Hematopoietic multipotent progenitor cell treated with erythropoietin and hydrocortisone succinate and interleukin-3 and kit ligand, for 6 days (in vitro differentiated cells): ENCODE results near the gene DENR.
"Not testable (repeated sequence)": the region's sequence is repeated elsewhere in the genome, so short reads cannot be mapped to it uniquely, and the experiment has no call there.

Experiments
- DNase-seq: peaks from one replicate; pipeline ENCODE4 v3.0.0-alpha.2; 2015

The DENR gene, protein sequence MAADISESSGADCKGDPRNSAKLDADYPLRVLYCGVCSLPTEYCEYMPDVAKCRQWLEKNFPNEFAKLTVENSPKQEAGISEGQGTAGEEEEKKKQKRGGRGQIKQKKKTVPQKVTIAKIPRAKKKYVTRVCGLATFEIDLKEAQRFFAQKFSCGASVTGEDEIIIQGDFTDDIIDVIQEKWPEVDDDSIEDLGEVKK

DNA sequence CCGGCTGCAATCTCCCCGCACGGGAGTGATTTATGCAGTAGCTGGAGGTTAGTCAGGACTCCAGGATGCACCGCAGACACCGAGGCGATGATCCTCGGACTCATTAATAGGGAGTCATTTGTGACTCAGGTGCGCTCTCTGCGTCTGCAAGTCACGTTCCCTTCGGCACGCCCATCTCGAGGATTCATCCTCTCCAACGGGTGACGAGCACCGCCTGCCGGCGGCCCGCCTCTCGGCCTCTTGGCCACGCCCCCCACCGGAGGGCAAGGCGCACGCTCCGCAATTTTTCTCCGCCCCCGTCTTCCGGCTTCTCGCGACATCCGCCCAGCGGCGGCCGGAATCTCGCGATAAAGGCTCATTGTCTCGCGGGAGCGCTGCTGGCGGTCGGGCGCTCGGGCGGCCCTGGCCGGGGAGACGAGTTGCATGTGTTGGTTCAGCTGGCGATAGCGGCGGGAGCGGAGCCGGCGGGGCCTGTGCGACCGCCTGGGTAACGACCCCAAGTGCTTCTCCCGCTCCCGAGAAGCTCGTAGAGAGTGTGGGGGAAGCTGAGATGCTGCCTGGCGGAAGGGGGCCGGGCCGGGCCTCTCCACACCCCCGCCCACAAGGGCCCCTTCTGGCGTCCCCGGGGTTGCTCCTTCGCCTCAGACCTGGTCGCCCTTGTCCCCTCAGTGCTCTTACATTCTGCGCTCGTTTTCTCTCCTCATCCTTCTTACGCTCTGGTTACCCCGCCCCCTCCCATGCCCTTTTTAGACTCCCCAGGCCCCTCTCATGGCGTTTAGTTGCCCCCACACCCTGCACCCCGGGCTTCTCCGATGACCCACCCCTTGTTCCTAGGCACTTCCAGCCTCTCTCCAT lies at the start of gene DENR:
DENR (plus strand) TSS at position 361 of the 855 bp plus-strand sequence. CDS start 878 bp downstream, outside the sequence.
- DNase-seq: peak; percentile 98

DNA sequence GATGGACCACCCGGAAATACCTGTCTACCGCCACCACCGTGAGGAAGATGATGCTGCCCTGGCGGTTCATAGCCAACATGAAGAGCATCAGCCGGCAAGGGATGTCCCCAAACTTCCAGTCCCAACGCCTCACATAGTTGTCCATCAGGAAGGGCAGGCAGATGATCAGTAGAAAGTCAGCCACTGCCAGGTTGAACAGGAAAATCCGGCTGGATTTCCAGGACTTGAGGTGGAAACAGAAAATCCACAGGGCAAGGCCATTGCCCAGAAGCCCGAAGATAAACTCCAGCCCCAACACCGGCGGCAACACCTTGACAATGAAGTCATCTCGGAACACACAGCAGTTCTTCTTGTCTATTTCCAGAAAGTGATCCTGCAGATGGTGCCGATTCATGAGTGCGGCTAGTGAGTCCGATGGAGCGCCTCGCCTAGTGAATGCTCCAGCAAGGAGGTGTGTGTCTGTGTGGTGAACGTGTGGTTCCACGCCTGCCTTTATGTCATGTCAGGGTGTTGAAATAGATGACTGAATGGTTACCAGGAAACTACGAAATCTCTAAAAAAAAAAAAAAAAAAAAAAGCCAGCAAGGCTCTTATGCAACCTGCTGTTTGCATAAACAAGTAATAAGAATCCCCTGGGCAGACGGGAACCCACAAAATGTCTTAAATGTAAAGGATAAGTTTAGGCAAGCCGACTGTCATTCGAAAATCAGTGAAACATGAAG lies 49.6 kb upstream of the DENR start, which contains the start of gene HCAR2:
HCAR2 (minus strand) TSS at position 468 of the 722 bp plus-strand sequence; CDS start at position 394, 74 bp downstream.
- DNase-seq: peak; percentile 36

DNA sequence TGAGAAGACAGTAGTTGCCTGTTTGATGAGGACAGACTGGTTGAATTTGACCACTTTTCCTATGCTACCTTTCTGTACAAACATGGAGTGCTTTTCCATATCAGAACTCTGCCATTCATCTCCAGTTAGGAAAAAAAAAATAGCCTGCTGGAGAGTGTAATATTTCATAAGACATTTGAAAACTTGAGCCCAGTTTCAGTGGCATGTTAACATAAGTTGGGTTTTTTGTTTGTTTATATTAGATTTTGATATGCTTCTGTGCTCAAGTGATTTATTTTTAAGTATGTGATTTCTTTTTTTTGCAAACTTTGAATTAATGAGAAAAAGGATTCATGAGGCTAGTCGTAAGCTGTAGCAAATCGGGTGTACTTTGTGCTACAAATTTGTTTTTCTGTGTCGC lies 48.8 kb upstream of the DENR start:
- not testable (repeated sequence) for DNase-seq

DNA sequence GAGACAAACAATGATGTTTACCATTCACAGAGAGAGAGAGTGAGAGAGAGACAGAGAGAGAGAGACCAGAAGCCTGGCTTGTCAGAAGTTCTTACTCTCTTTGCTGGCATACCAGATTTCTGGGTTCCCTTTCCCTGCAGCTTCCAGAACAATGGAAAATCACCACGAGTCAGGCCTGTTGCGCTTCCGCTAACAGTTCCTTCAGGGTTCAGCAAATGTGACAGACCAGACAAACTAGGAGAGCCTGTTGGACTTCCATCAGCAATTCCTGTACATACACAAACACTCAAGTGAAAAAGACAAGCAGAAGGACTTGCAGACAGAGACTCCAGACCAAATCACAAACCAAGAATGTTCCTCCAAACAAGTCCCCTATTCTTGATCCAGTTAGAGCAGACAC lies 43.3 kb upstream of the DENR start:
- not testable (repeated sequence) for DNase-seq

DNA sequence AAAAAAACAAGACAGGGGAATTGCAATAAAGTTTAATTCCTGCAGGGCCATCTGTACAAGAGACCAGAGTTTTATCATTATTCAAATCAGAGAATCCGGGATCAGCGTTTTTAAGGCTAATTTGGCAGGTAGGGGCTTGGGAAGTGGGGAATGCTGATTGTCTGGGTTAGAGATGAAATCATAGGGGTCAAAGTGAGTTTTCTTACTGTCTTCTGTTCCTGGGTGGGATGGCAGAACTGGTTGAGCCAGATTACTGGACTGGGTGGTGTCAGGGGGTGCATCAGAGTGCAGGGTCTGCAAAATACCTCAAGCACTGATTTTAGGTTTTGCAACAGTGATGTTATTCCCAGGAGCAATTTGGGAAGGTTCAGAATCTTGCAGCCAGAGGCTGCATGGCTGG lies 42.3 kb upstream of the DENR start:
- not testable (repeated sequence) for DNase-seq

DNA sequence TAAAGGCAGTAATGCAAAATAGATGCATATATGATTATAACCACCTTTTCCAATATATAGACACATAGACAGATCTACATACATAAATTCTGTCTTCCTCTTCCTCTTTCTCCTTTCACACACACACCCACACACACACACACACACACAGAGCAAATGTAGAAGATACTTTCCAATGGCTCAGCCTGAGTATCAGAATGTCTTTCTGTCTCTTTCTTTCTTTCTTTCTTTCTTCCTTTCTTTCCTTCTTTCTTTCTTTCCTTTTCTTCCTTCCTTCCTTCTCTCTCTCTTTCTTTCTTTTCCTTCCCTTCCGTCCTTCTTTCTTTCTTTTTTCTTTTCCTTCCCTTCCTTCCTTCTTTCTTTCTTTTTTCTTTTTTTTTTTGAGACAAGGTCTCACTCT lies 41.4 kb upstream of the DENR start:
- DNase-seq: peak; percentile 17

DNA sequence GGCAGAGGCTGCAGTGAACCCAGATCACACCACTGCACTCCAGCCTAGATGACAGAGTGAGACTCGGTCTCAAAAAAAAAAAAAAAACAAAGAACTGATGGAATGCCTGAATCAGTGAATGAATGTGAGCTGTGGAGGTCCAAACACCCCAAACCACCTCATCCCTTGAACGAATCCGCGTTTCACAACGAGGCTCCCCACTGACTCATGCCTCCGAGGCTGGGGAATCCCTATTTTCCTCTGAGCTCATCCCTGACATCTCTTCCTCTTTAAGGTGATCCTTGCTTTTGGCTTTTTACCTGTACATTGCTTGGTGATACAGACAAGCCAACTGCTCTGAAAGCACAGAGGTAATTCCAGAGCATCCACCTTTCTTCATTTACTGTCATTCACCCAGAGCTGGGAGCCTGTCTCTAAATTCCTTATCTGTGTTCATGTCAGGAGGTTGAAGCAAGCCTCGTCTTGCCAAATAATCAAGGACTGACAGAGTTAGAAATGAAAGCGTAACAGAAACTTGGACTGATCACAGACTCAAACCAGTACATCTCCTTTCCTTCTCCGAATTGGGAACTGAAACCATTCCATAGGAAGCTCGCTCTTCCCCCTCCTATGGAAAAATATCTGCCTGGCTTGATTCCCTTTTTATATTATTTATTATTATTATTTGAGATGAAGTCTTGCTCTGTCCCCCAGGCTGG lies 39.0 kb upstream of the DENR start:
- DNase-seq: not testable (repeated sequence)

DNA sequence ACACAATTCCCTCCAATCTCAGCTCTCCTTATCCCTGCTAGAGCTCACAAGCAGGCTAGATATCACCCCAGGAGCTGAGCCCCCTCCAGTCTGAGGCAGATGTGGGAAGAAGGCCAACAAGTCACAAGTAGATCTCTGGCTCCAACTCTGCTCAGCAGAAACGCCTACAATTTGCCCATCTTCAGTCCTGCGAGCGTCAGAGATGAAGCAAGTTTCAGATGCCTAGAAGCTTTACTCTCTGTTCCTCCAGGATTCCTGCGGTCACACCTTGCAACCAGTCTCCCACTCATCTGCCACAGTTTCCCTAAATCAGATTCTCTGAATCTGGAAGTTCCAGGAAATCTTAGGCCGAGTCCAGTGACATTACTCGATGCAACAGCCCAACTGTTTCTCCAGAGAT lies 37.4 kb upstream of the DENR start:
- DNase-seq: not testable (repeated sequence)

DNA sequence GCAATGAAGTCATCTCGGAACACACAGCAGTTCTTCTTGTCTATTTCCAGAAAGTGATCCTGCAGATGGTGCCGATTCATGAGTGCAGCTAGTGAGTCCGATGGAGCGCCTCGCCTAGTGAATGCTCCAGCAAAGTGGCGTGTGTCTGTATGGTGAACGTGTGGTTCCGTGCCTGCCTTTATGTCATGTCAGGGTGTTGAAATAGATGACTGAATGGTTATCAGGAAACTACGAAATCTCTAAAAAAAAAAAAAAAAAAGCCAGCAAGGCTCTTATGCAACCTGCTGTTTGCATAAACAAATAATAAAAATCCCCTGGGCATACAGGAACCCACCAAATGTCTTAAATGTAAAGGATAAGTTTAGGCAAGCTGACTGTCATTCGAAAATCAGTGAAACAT lies 36.0 kb upstream of the DENR start, which contains the start of gene HCAR3:
HCAR3 (minus strand) TSS at position 154 of the 400 bp plus-strand sequence; CDS start at position 80, 74 bp downstream.
- DNase-seq: peak; percentile 41

DNA sequence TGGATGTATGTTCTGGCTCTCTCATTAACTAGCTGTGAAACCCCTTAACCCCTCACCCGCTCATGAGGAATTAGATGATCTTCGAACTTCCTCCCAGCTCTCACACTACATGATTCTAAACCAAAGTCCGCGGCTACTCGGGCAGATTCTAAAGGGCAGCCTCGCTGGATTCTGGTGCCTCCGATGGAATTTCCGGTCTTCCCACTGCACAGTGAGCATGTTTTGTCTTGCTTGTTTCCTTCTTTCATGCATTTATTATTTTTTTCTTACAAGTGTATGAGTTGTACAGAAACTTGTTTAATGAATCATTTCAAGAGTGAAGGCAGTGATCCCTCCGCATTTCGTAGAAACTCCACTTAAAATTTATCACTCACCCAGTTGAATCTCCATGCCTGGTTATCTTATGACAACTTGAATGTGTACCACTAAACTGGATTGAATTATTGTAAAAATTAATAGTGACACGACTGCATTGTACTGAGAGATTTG lies 31.5 kb upstream of the DENR start:
- no peak for DNase-seq

DNA sequence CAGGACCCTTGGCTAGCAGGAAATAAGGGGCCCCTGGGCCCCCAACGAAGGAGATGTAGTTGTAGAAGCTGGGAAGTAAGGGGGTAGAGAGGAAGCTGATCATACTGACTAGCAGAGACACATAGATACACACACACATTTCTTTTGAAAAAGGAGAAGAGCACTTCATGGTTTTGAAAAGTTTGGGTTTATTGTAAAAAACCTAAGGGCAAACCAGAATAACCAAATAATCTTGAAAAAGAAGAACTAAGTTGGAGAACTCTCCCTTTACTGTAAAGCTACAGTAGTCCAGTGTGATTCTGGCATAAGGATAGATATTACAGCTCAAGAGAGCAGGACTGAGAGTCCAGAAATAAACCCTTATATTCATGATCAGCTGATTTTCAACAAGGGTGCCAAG lies 30.2 kb upstream of the DENR start:
- peak; percentile 9 for DNase-seq

DNA sequence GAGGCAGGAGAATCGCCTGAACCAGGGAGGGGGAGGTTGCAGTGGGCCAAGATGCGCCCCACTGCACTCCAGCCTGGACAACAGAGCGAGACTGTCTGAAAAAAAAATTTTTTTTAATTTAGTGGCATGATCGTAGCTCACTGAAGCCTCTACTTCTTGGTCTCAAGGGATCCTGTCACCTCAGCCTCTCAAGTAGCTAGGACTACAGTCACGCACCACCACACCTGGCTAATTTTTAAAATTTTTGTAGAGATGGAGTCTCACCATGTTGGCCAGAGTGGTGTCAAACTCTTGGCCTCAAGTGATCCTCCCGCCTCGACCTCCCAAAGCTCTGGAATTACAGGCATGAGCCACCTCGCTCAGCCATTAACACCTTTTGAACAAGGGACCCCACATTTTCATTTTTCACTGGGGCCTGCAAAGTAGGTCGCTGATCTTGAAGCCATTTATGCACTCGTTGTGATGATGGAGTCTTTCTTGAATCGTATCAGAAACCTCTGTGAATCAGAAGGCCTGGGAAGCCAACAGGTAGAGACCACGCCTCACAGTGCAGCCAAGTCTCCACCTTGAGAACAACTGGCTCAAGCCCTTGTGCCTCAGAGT lies 27.9 kb upstream of the DENR start:
- DNase-seq: no peak

DNA sequence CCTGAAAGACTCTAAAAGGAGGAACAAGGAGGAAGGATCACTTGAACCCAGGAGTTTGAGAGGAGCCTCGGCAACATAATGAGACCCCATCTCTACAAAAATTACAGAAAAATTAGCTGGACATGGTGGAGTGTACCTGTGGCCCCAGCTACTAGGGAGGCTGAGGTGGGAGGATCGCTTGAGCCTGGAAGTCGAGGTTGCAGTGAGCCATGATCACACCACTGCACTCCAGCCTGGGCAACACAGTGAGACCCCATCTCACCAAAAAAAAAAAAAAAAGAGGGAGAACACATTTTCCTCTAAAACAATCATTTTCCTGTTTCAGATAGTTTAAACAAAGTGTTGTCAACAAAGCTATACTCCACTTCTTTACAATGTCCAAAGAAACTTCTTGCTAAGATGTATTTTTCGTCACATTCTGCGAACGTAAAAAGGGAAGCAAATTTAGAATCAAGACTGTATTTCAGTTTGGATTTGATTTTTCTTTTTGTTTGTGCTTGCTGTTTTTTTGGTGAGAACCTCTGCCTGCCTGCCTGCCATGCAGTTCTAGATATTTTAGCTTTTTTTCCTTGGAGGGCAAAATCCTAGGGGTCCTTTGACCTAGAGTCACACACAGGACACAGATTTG lies 27.1 kb upstream of the DENR start:
- no peak for DNase-seq

DNA sequence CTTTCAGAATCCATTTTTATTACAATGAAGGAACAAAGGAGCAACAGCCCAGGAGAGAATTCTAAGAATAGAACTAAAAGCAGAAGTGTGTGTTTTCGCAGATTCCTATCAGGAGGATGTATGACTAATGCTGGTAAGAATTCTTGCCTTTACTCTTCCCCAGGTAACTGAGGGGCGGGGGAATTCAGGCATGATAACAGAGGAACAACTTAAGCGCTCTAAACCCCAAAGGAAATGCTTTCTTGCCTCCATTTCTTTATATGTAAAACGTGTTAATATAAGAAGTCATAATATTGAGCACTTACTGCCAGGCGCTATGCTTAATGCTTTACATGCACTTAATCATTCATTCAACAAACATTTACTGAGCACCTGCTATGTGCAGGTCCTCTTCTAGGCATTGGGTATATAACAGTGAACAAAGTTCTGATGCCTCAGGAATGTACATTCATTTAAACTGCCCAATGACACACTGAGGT lies 26.5 kb upstream of the DENR start:
- DNase-seq: peak; percentile 43

DNA sequence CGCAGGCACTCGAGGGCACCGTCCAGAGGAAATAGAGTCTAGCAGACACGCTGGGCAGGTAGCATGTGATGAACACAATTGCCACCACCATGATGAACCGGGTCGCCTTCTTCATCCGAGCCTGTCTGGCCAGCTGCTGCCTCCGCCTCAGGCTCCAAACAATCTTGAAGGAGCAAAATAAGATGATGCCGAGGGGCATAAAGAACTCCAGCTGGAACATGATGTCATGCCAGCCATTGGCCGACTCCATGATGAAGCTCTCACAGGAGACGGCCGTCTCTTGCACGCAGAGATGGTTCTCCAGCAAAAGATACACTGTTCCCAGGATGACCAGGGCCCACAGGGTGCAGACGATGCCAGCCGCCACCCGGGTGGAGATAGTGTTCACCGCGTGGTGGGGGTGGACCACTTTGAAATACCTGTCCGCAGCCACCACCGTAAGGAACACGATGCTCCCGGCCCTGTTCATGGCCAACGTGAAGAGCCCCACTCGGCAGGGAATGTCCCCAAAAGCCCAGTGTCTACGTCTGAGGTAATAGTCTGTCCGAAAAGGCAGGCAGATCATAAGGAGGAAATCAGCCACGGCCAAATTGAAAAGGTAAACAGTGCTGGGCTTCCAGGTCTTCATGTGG lies 22.9 kb upstream of the DENR start:
- no peak for DNase-seq

DNA sequence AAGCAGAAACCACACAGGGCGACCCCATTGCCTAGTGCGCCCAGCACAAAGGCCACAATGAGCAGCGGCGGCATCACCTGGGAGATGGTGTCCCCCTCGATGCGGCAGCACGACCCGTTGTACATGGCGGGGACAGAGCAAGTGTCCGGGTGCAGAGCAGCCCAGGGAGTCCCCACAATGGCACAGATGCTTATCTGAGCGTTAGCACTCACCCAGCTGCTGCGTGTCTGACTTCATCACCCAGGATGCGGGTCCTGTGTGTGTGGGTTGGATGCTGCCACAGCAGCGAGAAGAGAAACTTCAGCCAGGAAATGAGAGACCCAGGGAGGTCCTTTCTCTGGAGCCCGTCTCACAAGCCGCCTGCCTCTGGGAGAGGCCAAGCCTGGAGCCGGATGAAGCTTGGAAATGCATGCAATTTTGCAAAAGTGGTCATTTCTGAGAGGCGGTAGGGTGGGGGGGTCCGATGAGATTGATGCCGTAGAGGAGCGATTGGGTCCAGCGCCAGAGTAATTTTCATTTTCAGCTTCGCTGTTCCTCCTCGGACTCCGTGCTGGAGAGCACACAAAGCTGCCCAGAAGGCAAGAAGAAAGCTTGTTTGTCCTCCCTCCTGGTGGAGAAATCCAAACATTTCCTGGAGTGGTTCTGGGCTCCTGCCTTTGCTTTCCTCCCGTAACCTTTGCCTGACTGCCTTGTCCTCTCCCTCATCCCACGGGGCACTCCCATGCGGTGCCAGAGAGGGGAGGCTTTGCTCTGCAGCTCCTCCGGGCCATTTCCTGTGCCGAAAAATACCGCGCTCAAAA lies 22.2 kb upstream of the DENR start, which contains the start of gene HCAR1:
HCAR1 (minus strand) TSS at position 630 of the 800 bp plus-strand sequence; CDS start at position 125, 505 bp downstream.
- no peak for DNase-seq

DNA sequence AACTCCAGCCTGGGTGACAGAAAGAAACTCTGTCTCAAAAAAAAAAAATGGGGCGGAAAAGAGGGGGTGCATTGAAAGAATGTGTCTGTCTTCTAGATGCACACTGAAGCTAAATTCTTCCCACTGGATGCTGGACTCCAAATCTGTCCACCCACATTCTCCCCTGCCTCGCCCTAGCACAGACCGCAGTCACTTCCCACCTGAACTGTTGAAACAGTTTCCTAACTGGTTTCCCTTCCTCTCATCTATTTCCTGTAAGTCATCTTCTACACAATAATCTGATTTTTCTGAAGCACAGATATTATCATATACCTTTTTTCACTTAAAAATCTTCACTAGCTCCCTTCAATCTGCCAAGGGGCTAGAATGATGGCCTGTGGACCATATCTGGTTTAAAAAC lies 20.5 kb upstream of the DENR start:
- DNase-seq: no peak

DNA sequence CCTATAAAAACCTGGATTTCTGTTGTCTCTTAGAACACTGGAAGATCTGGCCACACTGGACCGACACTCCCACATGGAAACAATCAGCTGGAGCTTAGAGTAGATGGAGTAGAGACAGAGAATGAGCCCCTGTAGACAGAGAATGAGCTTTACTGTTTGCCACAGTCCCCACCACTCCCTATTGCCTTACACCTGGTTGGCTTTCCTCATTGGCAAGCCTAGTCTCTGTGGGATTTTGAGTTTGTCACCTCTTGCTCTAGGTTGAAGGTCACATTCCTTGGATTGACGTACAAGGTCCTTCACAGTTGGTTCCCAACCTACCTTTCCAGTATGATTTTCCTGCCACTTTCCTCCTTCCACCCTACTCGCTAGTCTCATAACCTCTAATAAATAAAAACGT lies 20.0 kb upstream of the DENR start:
- DNase-seq: no peak

DNA sequence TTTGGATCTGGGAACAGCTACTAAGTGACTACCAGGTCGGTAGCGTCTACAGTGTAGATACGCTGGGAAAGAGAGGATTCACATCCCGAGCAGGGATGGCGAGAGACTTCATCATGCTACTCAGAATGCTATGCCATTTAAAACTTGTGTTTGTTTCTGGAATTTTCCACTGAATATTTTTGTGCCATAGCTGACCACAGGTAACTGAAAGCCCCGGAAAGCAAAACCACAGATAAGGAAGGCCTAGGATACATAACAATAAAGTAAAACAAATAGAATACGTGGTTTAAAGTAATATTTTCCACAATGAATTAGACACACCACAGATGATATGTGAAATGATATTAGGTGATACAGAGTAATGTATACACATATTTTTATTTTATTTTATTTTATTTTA lies 14.1 kb upstream of the DENR start:
- DNase-seq: peak; percentile 24

DNA sequence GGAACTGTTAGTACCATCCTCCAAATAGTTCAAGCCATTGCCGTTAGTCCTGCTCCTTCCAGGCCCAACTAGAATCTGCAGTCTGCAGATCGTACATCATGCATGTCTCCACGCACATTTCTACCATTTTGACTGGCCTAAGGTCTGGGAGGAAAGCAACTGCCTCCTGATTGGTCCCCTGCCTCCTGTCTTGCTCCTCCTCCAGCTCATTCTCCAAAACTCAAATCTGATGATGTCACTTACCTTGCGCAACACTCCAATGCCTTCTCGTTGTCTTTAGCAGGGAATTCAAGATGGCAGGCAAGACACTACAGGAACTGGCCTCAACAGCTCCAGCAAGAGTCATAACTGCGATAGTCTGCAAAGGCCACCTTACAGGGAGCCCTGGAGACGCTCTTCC lies 12.3 kb upstream of the DENR start:
- no peak for DNase-seq
